GM19438 (cell line): Measurements from ENCODE around the gene POLQ.
"Not testable (repeated sequence)": the region's sequence is repeated elsewhere in the genome, so short reads cannot be mapped to it uniquely, and the experiment has no call there.

Experiments used
- ATAC-seq: cut with Tn5 transposase; IDR thresholded peaks from one replicate; pipeline ENCODE4 v1.9.1; 2021; ENCODE audit warnings: low read depth; ENCODE audit not compliant: unreplicated experiment

The POLQ gene

GRCh38 chr3:121515313-121515712 lies 30.5 kb downstream of the POLQ start:
- no peak for ATAC-seq

- no peak for ATAC-seq
Measured at GRCh38 chr3:121514496-121514895, 31.3 kb downstream of the POLQ start.

GRCh38 chr3:121508389-121508788 lies 37.4 kb downstream of the POLQ start:
- ATAC-seq = no peak

GRCh38 chr3:121505256-121505655 lies 40.5 kb downstream of the POLQ start:
- ATAC-seq = no peak

- no peak for ATAC-seq
Measured at GRCh38 chr3:121504618-121505017, 41.2 kb downstream of the POLQ start.

- no peak for ATAC-seq
Measured at GRCh38 chr3:121496786-121497185, 49.0 kb downstream of the POLQ start.

- no peak for ATAC-seq
Measured at GRCh38 chr3:121493431-121493830, 52.4 kb downstream of the POLQ start.

- no peak for ATAC-seq
Measured at GRCh38 chr3:121491683-121492320, 54.0 kb downstream of the POLQ start.

GRCh38 chr3:121490161-121490560 lies 55.6 kb downstream of the POLQ start:
- ATAC-seq = no peak

GRCh38 chr3:121488628-121489027 lies 57.2 kb downstream of the POLQ start:
- ATAC-seq = no peak

GRCh38 chr3:121483290-121483689 lies 62.5 kb downstream of the POLQ start:
- ATAC-seq = no peak

- no peak for ATAC-seq
Measured at GRCh38 chr3:121482660-121483059, 63.1 kb downstream of the POLQ start.

- ATAC-seq = no peak
Measured at GRCh38 chr3:121481106-121481880, 64.5 kb downstream of the POLQ start.

GRCh38 chr3:121477589-121477988 lies 68.2 kb downstream of the POLQ start:
- no peak for ATAC-seq

GRCh38 chr3:121473001-121473400 lies 72.8 kb downstream of the POLQ start:
- ATAC-seq = no peak

GRCh38 chr3:121467085-121467484 lies 78.7 kb downstream of the POLQ start:
- ATAC-seq = no peak

- ATAC-seq = no peak
Measured at GRCh38 chr3:121463745-121464144, 82.0 kb downstream of the POLQ start.

GRCh38 chr3:121462565-121462964 lies 83.2 kb downstream of the POLQ start:
- no peak for ATAC-seq

- not testable (repeated sequence) for ATAC-seq
Measured at GRCh38 chr3:121451752-121452151, 94.0 kb downstream of the POLQ start.

GRCh38 chr3:121443456-121443855 lies 102.3 kb downstream of the POLQ start:
- ATAC-seq = no peak

- no peak for ATAC-seq
Measured at GRCh38 chr3:121436641-121437040, 109.1 kb downstream of the POLQ start.

- ATAC-seq = no peak
Measured at GRCh38 chr3:121436074-121436473, 109.7 kb downstream of the POLQ start.
